HG03457 (cell line): ENCODE data around the gene MYBPHL.

ENCODE experiments used
- ATAC-seq: cut with Tn5 transposase; IDR thresholded peaks from one replicate; pipeline ENCODE4 v1.9.1; 2021; ENCODE audit warnings: moderate number of reproducible peaks; ENCODE audit not compliant: unreplicated experiment

Gene MYBPHL

GRCh38 chr1:109281680-109282496 lies 24.9 kb downstream of the MYBPHL start:
- no peak for ATAC-seq

- ATAC-seq, result no peak
Measured at GRCh38 chr1:109280862-109281261, 25.9 kb downstream of the MYBPHL start.

GRCh38 chr1:109279615-109280278 lies 27.1 kb downstream of the MYBPHL start:
- no peak for ATAC-seq

- ATAC-seq, result no peak
Measured at GRCh38 chr1:109277434-109278204, 29.2 kb downstream of the MYBPHL start.

- no peak for ATAC-seq
Measured at GRCh38 chr1:109275706-109276345, 31.0 kb downstream of the MYBPHL start.

- no peak for ATAC-seq
Measured at GRCh38 chr1:109274533-109275476, 32.0 kb downstream of the MYBPHL start.

GRCh38 chr1:109273570-109274288 lies 33.1 kb downstream of the MYBPHL start:
- no peak for ATAC-seq

GRCh38 chr1:109272831-109273547 lies 33.8 kb downstream of the MYBPHL start:
- ATAC-seq, result no peak

- ATAC-seq, result no peak
Measured at GRCh38 chr1:109272021-109272799, 34.6 kb downstream of the MYBPHL start.

GRCh38 chr1:109271458-109271857 lies 35.4 kb downstream of the MYBPHL start:
- no peak for ATAC-seq

GRCh38 chr1:109270623-109271317 lies 36.0 kb downstream of the MYBPHL start:
- no peak for ATAC-seq

- ATAC-seq, result no peak
Measured at GRCh38 chr1:109269981-109270622, 36.7 kb downstream of the MYBPHL start.

- ATAC-seq, result no peak
Measured at GRCh38 chr1:109269212-109269980, 37.4 kb downstream of the MYBPHL start.

GRCh38 chr1:109268431-109269211 lies 38.2 kb downstream of the MYBPHL start:
- ATAC-seq, result no peak

GRCh38 chr1:109267743-109268300 lies 39.0 kb downstream of the MYBPHL start:
- no peak for ATAC-seq
